SU-DHL-6 (cell line): ENCODE data around the gene TSPAN31.

ENCODE experiments used
- H2AFZ ChIP-seq: fragments of 200-600 bp; sonication (generic); 2 replicates; pipeline ENCODE4 v1.6.1; 2014; ENCODE audit warnings: low read depth, mild to moderate bottlenecking, moderate library complexity, mixed read lengths, antibody characterized with exemption, low read length; ENCODE audit not compliant: severe bottlenecking
- H3F3A ChIP-seq: fragments of 200-600 bp; shearing (Covaris generic); 2 replicates; pipeline ENCODE4 v1.6.0; 2016; ENCODE audit warnings: antibody characterized with exemption, mild to moderate bottlenecking; ENCODE audit not compliant: insufficient read depth
- H3K27ac ChIP-seq: fragments of 200-600 bp; sonication (generic); 2 replicates; pipeline ENCODE4 v1.5.1; 2016; ENCODE audit warnings: low read depth, mild to moderate bottlenecking, low read length, moderate library complexity, mixed read lengths
- H3K27me3 ChIP-seq: fragments of 200-600 bp; sonication (generic), shearing (Covaris generic); 2 replicates; pipeline ENCODE4 v1.6.0; 2014; ENCODE audit warnings: mild to moderate bottlenecking, low read length
- H3K36me3 ChIP-seq: fragments of 200-600 bp; sonication (generic); 2 replicates; pipeline ENCODE4 v1.6.1; 2014; ENCODE audit warnings: mild to moderate bottlenecking, low read length, mixed read lengths
- H3K4me2 ChIP-seq: fragments of 300-600, 200-600 bp; shearing (Covaris generic), sonication (generic); 2 replicates; pipeline ENCODE4 v1.6.0; 2014; ENCODE audit warnings: low read length, low read depth, mild to moderate bottlenecking; ENCODE audit not compliant: poor library complexity, severe bottlenecking
- H3K4me3 ChIP-seq: fragments of 200-600 bp; sonication (generic); 2 replicates; pipeline ENCODE4 v1.5.1; 2014; ENCODE audit warnings: antibody characterized with exemption, low read length, mild to moderate bottlenecking, mixed read lengths; ENCODE audit not compliant: insufficient read depth, poor library complexity, severe bottlenecking
- H3K79me2 ChIP-seq: fragments of 200-600 bp; sonication (generic); 2 replicates; pipeline ENCODE4 v1.6.1; 2014; ENCODE audit warnings: mild to moderate bottlenecking, low read length, moderate library complexity; ENCODE audit not compliant: insufficient read depth
- H3K9ac ChIP-seq: fragments of 200-600 bp; sonication (generic); 2 replicates; pipeline ENCODE4 v1.7.0; 2014; ENCODE audit warnings: mild to moderate bottlenecking, low read length
- H3K9me2 ChIP-seq: fragments of 200-600 bp; sonication (generic); replicated peaks from 2 replicates; pipeline ENCODE4 v1.6.1; 2014; ENCODE audit warnings: low read length; ENCODE audit not compliant: insufficient read depth
- H3K9me3 ChIP-seq: fragments of 200-600 bp; sonication (generic); 2 replicates; pipeline ENCODE4 v1.6.1; 2014; ENCODE audit warnings: low read length, mixed read lengths; ENCODE audit not compliant: insufficient read depth
- H4K20me1 ChIP-seq: fragments of 200-600 bp; sonication (generic); 2 replicates; pipeline ENCODE4 v1.6.1; 2014; ENCODE audit warnings: low read depth, mild to moderate bottlenecking, antibody characterized with exemption, low read length, moderate library complexity, mixed read lengths
- CTCF ChIP-seq: fragments of 200-600 bp; sonication (generic); IDR thresholded peaks from one replicate; pipeline ENCODE4 v1.5.1; 2017; ENCODE audit warnings: antibody characterized with exemption, mild to moderate bottlenecking, low read length, moderate library complexity; ENCODE audit not compliant: insufficient read depth, poor library complexity, severe bottlenecking
- EZH2phosphoT487 ChIP-seq: fragments of 200-600 bp; sonication (generic), shearing (Covaris generic); conservative IDR thresholded peaks from 2 replicates; pipeline ENCODE4 v1.6.1; 2018; ENCODE audit warnings: mild to moderate bottlenecking, antibody characterized with exemption, low read length, moderate library complexity, mixed read lengths

TSPAN31 gene

GRCh38 chr12:57744777-57745484, at the start of gene TSPAN31:
Gene TSPAN31 (plus strand): TSS chr12:57745039. CDS start chr12:57745155, 116 bp downstream.
- Histone ChIP-seq H3K9me2 (no peaks in the 10 kb centered on the region), H4K20me1 (no peaks in the 10 kb centered on the region), H3K79me2 (peaks cover 11% of the 10 kb centered on the region), H3K27me3 (no peaks in the 10 kb centered on the region), H2AFZ (peak within 1 kb of the TSS; percentile 60), H3K9ac (peak within 1 kb of the TSS; percentile 74), H3K4me3 (peak within 1 kb of the TSS; percentile 68), H3K9me3 (no peaks in the 10 kb centered on the region), H3F3A (peaks cover 32% of the 10 kb centered on the region), H3K4me2 (peak within 1 kb of the TSS; percentile 87), H3K36me3 (peaks cover 10% of the 10 kb centered on the region; the same call in 1 of the 2 replicates), H3K27ac (peak within 1 kb of the TSS; percentile 76)
- TF ChIP-seq CTCF (no peak), EZH2phosphoT487 (no peak)

- no peaks in the 10 kb centered on the region for H3K27me3 ChIP-seq
- no peaks in the 10 kb centered on the region for H4K20me1 ChIP-seq
- TF ChIP-seq EZH2phosphoT487 (no peak), CTCF (no peak)
- peaks cover 16% of the 10 kb centered on the region for H3K79me2 ChIP-seq
- H3K36me3 ChIP-seq = 0 out of 2 replicates have a peak, but pooled peaks cover 9% of the 10 kb centered on the region
- H3K27ac ChIP-seq = no peak overlapping the region
- no peak overlapping the region for H3K4me2 ChIP-seq
- H2AFZ ChIP-seq = no peak overlapping the region
- no peaks in the 10 kb centered on the region for H3F3A ChIP-seq
- no peak overlapping the region for H3K9ac ChIP-seq
- H3K9me2 ChIP-seq = no peaks in the 10 kb centered on the region
- H3K4me3 ChIP-seq = no peak overlapping the region
- H3K9me3 ChIP-seq = no peaks in the 10 kb centered on the region
These were observed 48.9 kb upstream of the TSPAN31 start for GRCh38 chr12:57695770-57696432.

GRCh38 chr12:57697076-57697475, 47.8 kb upstream of the TSPAN31 start:
- no peak overlapping the region for H3K9ac ChIP-seq
- H3K4me3 ChIP-seq = no peak overlapping the region
- no peaks in the 10 kb centered on the region for H4K20me1 ChIP-seq

More at GRCh38 chr12:57697076-57697475, 47.8 kb upstream of the TSPAN31 start:
- Histone ChIP-seq H3F3A (no peaks in the 10 kb centered on the region), H3K36me3 (0 out of 2 replicates have a peak, but pooled peaks cover 11% of the 10 kb centered on the region), H3K27me3 (no peaks in the 10 kb centered on the region), H3K79me2 (peaks cover 16% of the 10 kb centered on the region), H3K9me3 (no peaks in the 10 kb centered on the region), H3K27ac (no peak overlapping the region), H3K9me2 (no peaks in the 10 kb centered on the region), H2AFZ (no peak overlapping the region), H3K4me2 (no peak overlapping the region)
- TF ChIP-seq EZH2phosphoT487 = no peak
- no peak for TF ChIP-seq CTCF
